ENCODE results near the gene DISP1. TPM values are rescaled to one million over a fixed set of nuclear protein-coding genes. Genes with fewer than 3 reads are reported as not detected.

The DISP1 gene
- total RNA-seq, 1 experiment from 2014 or later: 1.4 TPM

DNA sequence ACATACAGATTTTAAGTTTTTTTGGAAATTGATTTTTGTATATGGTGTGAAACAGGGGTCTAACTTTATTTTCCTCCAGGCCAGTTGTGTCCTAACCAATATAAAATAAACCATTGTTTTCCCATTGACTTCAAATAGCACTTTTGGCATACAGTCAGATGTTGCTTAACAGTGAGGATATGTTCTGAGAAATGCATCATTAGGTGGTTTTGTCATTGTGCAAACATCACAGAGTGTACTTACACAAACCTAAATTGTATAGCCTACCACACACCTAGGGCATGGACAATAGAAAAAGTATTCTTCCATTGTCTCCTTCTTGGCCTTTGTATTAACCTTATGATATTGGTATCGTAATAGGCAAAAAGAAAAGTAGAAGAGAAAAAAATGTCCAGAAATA is 37.4 kb upstream of the DISP1 start:
- CTCF ChIA-PET: no interaction called here
- POLR2A ChIA-PET (ENCODE audit: low non-redundant PET): no interaction called here
- no peak overlapping the region for H3K27ac ChIP-seq (ENCODE audit: low read depth, low read length, poor library complexity, severe bottlenecking)
- H3K27me3 ChIP-seq (replicated peaks; ENCODE audit: insufficient read depth, low read depth, low read length, poor library complexity): no peaks in the 10 kb centered on the region
- no peaks in the 10 kb centered on the region for H3K9me3 ChIP-seq (ENCODE audit: low read depth, low read length, poor library complexity, severe bottlenecking)
- DNase-seq (ENCODE audit: low spot score): no peak
- no peaks in the 10 kb centered on the region for H3K4me1 ChIP-seq (ENCODE audit: insufficient read depth, low read length, poor library complexity, severe bottlenecking)
- intact Hi-C loops (cut with micrococcal nuclease; ENCODE audit: unreplicated experiment): no loop called here
- H3K36me3 ChIP-seq (ENCODE audit: insufficient read depth, low read length, poor library complexity, severe bottlenecking): no peaks in the 10 kb centered on the region
- H3K4me3 ChIP-seq (ENCODE audit: low read depth, low read length, poor library complexity, severe bottlenecking): no peak overlapping the region
- TF ChIP-seq EZH2 (IDR thresholded peaks at IDR 0.05; ENCODE audit: borderline replicate concordance, low read depth, low read length, poor library complexity, severe bottlenecking) (no peak), CTCF (conservative IDR thresholded peaks at IDR 0.05; ENCODE audit: low read depth, low read length) (no peak)
- BruUV-seq (replicated peaks): no TSS peak

- intact Hi-C loops (cut with micrococcal nuclease; ENCODE audit: unreplicated experiment): no loop called here
- CTCF ChIA-PET: no interaction called here
- no TSS peak for BruUV-seq (replicated peaks)
Measured at GRCh38 chr1:222777977-222778376, 36.9 kb upstream of the DISP1 start.

DNA sequence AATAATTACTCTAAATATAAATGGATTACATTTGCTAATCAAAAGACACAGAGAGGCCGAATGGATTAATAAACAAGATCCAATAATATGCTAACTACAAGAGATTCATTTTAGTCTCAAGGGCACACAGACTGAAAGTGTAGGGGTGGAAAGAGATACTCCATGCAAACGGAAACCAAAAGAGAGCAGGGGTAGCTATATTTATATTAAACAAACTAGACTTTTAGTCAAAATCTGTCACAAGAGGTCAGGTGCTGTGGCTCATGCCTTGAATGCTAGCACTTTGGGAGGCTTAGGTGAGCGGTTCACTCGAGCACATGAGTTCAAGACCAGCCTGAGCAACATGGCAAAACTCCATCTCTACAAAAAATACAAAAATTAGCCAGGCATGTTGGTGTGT is 33.6 kb upstream of the DISP1 start:
- no peak for DNase-seq (ENCODE audit: low spot score)
- TF ChIP-seq CTCF (conservative IDR thresholded peaks at IDR 0.05; ENCODE audit: low read depth, low read length) (no peak), EZH2 (IDR thresholded peaks at IDR 0.05; ENCODE audit: borderline replicate concordance, low read depth, low read length, poor library complexity, severe bottlenecking) (no peak)
- peaks cover 13% of the 10 kb centered on the region for H3K4me1 ChIP-seq (ENCODE audit: insufficient read depth, low read length, poor library complexity, severe bottlenecking)
- no peak overlapping the region for H3K27ac ChIP-seq (ENCODE audit: low read depth, low read length, poor library complexity, severe bottlenecking)
- H3K27me3 ChIP-seq (replicated peaks; ENCODE audit: insufficient read depth, low read depth, low read length, poor library complexity): no peaks in the 10 kb centered on the region
- no peak overlapping the region for H3K4me3 ChIP-seq (ENCODE audit: low read depth, low read length, poor library complexity, severe bottlenecking)
- ChIA-PET CTCF (no interaction called here), POLR2A (ENCODE audit: low non-redundant PET) (no interaction called here)
- no peaks in the 10 kb centered on the region for H3K36me3 ChIP-seq (ENCODE audit: insufficient read depth, low read length, poor library complexity, severe bottlenecking)
- intact Hi-C loops (cut with micrococcal nuclease; ENCODE audit: unreplicated experiment): no loop called here
- no peaks in the 10 kb centered on the region for H3K9me3 ChIP-seq (ENCODE audit: low read depth, low read length, poor library complexity, severe bottlenecking)
- no TSS peak for BruUV-seq (replicated peaks)

More at GRCh38 chr1:222777977-222778376, 36.9 kb upstream of the DISP1 start:
- no peak overlapping the region for H3K4me3 ChIP-seq (ENCODE audit: low read depth, low read length, poor library complexity, severe bottlenecking)
- no peak for TF ChIP-seq EZH2 (IDR thresholded peaks at IDR 0.05; ENCODE audit: borderline replicate concordance, low read depth, low read length, poor library complexity, severe bottlenecking)
- TF ChIP-seq CTCF (conservative IDR thresholded peaks at IDR 0.05; ENCODE audit: low read depth, low read length): no peak
- H3K27ac ChIP-seq (ENCODE audit: low read depth, low read length, poor library complexity, severe bottlenecking): no peak overlapping the region
- H3K4me1 ChIP-seq (ENCODE audit: insufficient read depth, low read length, poor library complexity, severe bottlenecking): no peaks in the 10 kb centered on the region
- H3K9me3 ChIP-seq (ENCODE audit: low read depth, low read length, poor library complexity, severe bottlenecking): no peaks in the 10 kb centered on the region
- no peaks in the 10 kb centered on the region for H3K36me3 ChIP-seq (ENCODE audit: insufficient read depth, low read length, poor library complexity, severe bottlenecking)
- POLR2A ChIA-PET (ENCODE audit: low non-redundant PET): no interaction called here
- no peaks in the 10 kb centered on the region for H3K27me3 ChIP-seq (replicated peaks; ENCODE audit: insufficient read depth, low read depth, low read length, poor library complexity)
- no peak for DNase-seq (ENCODE audit: low spot score)

Measured in A673 (cell line).